ENCODE measurements around the gene YPEL5. TPM values are rescaled to one million over a fixed set of nuclear protein-coding genes. Genes with fewer than 3 reads are reported as not detected.

YPEL5 gene
- total RNA-seq, 1 experiment from 2014 or later = 66.4 TPM

GRCh38 chr2:30134582-30134981 is 12.2 kb upstream of the YPEL5 start:
- ATAC-seq (no peak), DNase-seq (ENCODE audit: low read depth, low spot score) (no peak)
- no peak overlapping the region for H3K4me3 ChIP-seq (ENCODE audit: low read depth in 2 of 2, low read length in 2 of 2)
- POLR2A ChIA-PET = no interaction called here
- intact Hi-C loops (cut with micrococcal nuclease; ENCODE audit: unreplicated experiment) (no loop called here), in situ Hi-C loops (cut with HindIII; ENCODE audit: low pct_unique_long_range_greater_than_20kb, low sequenced_read_pairs) (no loop called here)
- no peak overlapping the region for H3K27ac ChIP-seq (ENCODE audit: low read length)
- CTCF ChIA-PET = no interaction called here
- H3K9me3 ChIP-seq (ENCODE audit: control insufficient read depth, insufficient read depth, low read depth, low read length) = no peaks in the 10 kb centered on the region
- BruUV-seq (replicated peaks) = no TSS peak
- no peaks in the 10 kb centered on the region for H3K4me1 ChIP-seq (ENCODE audit: control insufficient read depth, insufficient read depth, low read length)
- no peak for TF ChIP-seq TCF7L2 (IDR thresholded peaks at IDR 0.05; ENCODE audit: low read depth, low read length)
- no peaks in the 10 kb centered on the region for H3K36me3 ChIP-seq (ENCODE audit: control insufficient read depth, insufficient read depth, low read length)
- peaks cover 19% of the 10 kb centered on the region; the same call in 1 of the 2 replicates for H3K27me3 ChIP-seq (ENCODE audit: control insufficient read depth, insufficient read depth, low read length)

GRCh38 chr2:30135541-30135940 is 11.3 kb upstream of the YPEL5 start:
- TF ChIP-seq TCF7L2 (IDR thresholded peaks at IDR 0.05; ENCODE audit: low read depth, low read length) = no peak
- no peak for TF ChIP-seq CTCF (IDR thresholded peaks at IDR 0.05)
- no peak for TF ChIP-seq REST (IDR thresholded peaks at IDR 0.05; ENCODE audit: insufficient read depth in 1 of 2, low read depth in 2 of 2, low read length in 1 of 2)
- TF ChIP-seq POLR2AphosphoS5 (IDR thresholded peaks at IDR 0.05; ENCODE audit: low read depth, low read length) = no peak
- no peak for TF ChIP-seq SIN3A (IDR thresholded peaks at IDR 0.05; ENCODE audit: borderline replicate concordance, insufficient read depth, low read depth, low read length)
- in situ Hi-C loops (cut with HindIII; ENCODE audit: low pct_unique_long_range_greater_than_20kb, low sequenced_read_pairs) = no loop called here
- POLR2A ChIA-PET = no interaction called here
- peaks cover 22% of the 10 kb centered on the region; the same call in 1 of the 2 replicates for H3K27me3 ChIP-seq (ENCODE audit: control insufficient read depth, insufficient read depth, low read length)
- CTCF ChIA-PET = no interaction called here
- BruUV-seq (replicated peaks) = no TSS peak
- H3K4me3 ChIP-seq (ENCODE audit: low read depth in 2 of 2, low read length in 2 of 2) = no peak overlapping the region
- no peaks in the 10 kb centered on the region for H3K4me1 ChIP-seq (ENCODE audit: control insufficient read depth, insufficient read depth, low read length)
- H3K36me3 ChIP-seq (ENCODE audit: control insufficient read depth, insufficient read depth, low read length) = no peaks in the 10 kb centered on the region
- no peak for DNase-seq (ENCODE audit: low read depth, low spot score)
- H3K27ac ChIP-seq (ENCODE audit: low read length) = no peak overlapping the region
- intact Hi-C loops (cut with micrococcal nuclease; ENCODE audit: unreplicated experiment) = no loop called here
- H3K9me3 ChIP-seq (ENCODE audit: control insufficient read depth, insufficient read depth, low read depth, low read length) = no peaks in the 10 kb centered on the region
- ATAC-seq = no peak

GRCh38 chr2:30136764-30137444 is 9.9 kb upstream of the YPEL5 start:
- in situ Hi-C loops (cut with HindIII; ENCODE audit: low pct_unique_long_range_greater_than_20kb, low sequenced_read_pairs) = no loop called here
- CTCF ChIA-PET = no interaction called here
- intact Hi-C loops (cut with micrococcal nuclease; ENCODE audit: unreplicated experiment) = no loop called here

More at GRCh38 chr2:30136764-30137444, 9.9 kb upstream of the YPEL5 start:
- no peaks in the 10 kb centered on the region for H3K36me3 ChIP-seq (ENCODE audit: control insufficient read depth, insufficient read depth, low read length)
- peaks cover 22% of the 10 kb centered on the region; the same call in 1 of the 2 replicates for H3K27me3 ChIP-seq (ENCODE audit: control insufficient read depth, insufficient read depth, low read length)
- ATAC-seq (no peak), DNase-seq (ENCODE audit: low read depth, low spot score) (no peak)
- TF ChIP-seq REST (IDR thresholded peaks at IDR 0.05; ENCODE audit: insufficient read depth in 1 of 2, low read depth in 2 of 2, low read length in 1 of 2) (no peak), SIN3A (IDR thresholded peaks at IDR 0.05; ENCODE audit: borderline replicate concordance, insufficient read depth, low read depth, low read length) (no peak), CTCF (IDR thresholded peaks at IDR 0.05) (no peak), TCF7L2 (IDR thresholded peaks at IDR 0.05; ENCODE audit: low read depth, low read length) (no peak), POLR2AphosphoS5 (IDR thresholded peaks at IDR 0.05; ENCODE audit: low read depth, low read length) (no peak)
- BruUV-seq (replicated peaks) = no TSS peak
- H3K4me1 ChIP-seq (ENCODE audit: control insufficient read depth, insufficient read depth, low read length) = no peaks in the 10 kb centered on the region
- no peak overlapping the region for H3K4me3 ChIP-seq (ENCODE audit: low read depth in 2 of 2, low read length in 2 of 2)
- POLR2A ChIA-PET = no interaction called here
- H3K9me3 ChIP-seq (ENCODE audit: control insufficient read depth, insufficient read depth, low read depth, low read length) = no peaks in the 10 kb centered on the region
- H3K27ac ChIP-seq (ENCODE audit: low read length) = no peak overlapping the region

Data from Panc1 (cell line).